Activated T-cell treated with anti-CD3 and anti-CD28 coated beads for 48 hours (primary cell): ENCODE data around the gene PLA2G4B.

Experiments
- DNase-seq: peaks from one replicate; pipeline ENCODE4 v3.0.0-alpha.2; 2020; ENCODE audit warnings: low read depth

The PLA2G4B gene

DNA sequence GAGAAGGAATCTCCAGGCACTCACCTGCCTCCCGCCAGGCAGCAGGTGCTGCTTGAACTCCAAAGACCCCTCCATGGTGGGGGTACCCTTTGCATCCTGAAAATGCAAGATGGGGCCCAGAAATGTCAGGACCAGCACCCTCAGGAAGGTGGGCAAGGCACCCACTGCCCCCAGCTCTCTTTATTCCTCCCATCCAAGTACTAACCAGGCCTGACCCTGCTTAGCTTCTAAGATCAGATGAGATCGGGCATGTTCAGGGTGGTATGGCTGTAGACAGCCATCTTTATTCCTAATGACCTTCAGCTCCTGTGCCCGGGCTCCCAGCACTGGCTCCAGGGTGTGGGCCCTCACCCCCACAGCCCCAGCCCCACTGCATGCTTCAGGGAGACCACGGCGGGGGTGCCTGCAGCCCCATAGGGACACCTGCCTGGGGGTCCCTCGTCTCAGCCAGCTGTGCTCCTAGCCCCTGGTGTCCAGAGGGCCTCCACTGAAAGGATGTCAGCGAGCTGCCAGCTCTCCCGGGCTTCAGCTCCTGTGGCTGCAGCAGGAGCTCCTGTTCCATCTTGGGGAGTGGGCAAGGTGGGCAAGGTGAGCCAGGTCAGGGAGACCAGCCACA is 13.2 kb downstream of the PLA2G4B start:
- no peak for DNase-seq

DNA sequence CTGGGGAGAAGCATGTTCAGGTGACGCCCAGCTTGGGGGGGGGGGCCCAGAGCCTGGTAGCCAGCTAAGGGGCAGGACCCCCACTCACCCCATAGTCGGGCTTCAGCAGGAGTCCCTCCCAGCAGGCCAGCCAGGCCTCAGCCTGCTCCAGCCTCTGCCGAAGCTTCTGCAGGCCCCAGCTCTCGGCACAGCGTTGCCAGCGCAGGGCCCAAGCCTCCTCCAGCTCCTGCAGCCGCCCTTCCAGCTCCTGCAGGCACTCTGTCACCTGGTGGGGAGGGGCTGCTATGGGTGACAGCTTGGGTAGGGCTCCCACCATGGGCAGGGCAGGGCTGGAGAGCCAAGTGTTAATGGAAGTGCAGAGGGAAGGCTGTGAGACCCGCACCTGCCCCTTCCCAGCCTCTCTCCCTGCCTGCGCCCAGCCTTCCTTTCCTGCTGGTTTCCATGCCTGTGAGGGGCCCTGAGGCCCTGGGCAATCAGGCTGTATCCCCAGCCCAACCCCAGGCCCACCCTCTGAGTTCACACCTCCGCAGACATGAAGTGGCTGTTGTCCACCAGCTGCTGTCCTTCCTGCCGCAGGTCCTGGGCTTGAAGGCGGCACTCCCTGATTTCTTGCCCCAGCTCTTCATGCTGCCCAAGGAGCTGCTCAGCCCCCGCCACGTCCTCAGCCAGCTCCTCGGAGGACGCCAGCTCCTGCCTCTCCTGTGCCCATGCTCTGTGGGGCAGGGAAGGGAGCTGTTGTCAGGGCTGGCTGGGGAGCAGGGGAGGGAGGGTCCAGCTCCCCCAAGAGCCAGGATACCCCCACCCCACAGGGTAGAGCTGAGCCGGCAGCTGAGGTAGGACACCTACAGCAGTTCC is 14.3 kb downstream of the PLA2G4B start:
- no peak for DNase-seq

DNA sequence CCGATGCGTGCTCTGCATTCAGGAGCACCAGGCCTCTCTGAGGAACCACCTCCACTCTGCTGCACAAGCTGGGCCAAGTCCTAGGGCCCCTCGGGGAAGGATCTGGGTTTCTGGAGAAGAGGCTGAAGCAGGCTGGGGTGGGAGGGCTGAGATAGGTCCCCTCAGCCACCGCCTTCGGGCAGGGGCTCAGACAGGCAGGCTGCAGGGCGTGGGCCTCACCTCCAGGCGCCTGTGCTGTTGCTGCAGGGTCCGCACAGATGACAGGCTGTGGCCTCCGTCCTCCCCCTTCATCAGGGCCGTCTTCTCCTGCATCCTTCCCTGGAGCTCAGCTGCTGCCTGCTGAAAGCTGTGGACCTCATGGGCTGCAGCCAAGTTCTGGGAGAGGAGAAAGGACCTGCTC is 15.2 kb downstream of the PLA2G4B start:
- DNase-seq, result no peak

DNA sequence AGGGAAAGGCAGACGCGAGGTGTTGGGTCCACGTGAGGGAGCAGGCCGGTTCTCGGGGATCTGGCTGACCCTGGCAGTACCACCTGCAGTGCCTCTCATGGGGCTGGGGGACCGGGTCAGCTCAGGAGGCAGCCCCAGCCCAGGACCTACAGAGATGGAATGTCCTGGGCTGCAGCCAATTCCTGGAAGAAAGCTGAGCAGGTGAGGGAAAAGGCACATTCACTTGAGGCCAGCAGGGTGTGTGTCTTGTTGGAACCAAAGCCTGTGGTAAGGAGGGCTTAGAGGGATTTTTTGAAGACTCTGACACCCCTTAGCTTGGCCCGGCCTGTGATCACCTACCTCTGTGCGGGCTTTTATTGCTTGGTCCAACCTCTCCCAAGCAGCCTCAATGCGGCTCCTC is 15.8 kb downstream of the PLA2G4B start:
- DNase-seq, result no peak

DNA sequence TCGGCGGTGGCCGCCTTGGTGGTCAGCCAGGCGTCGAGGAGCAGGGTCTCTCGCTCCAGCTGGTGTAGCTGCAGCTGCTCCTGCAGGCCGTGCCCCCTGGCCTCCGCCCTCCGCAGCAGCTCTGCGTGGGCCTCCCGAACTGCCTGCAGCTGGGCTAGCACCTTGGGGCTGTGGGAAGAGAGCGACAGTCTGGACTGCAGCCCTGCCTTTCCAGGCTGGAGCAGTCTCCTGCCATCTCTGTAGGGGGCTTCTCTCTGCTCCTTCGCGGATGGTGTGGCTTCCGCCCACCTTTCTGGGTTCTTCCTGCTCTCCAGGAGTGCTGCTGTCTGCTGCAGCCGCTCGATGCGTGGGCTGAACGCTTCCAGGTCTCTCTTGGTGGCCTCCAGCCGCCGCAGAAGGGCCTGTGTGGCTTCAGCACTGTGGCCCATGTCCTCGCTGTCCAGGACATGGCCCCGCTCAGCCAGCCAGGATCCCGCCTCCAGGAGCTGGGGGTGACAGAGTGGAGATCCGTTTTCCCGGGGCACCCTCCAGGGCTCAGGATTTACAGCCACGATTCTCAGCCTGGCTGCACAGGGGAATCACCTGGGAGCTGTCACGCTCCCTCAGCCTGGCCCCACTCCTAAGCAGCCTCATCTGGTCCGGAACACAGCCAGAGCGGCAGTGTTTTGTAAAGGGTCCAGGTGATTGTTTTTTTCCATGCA is 16.8 kb downstream of the PLA2G4B start:
- no peak for DNase-seq

DNA sequence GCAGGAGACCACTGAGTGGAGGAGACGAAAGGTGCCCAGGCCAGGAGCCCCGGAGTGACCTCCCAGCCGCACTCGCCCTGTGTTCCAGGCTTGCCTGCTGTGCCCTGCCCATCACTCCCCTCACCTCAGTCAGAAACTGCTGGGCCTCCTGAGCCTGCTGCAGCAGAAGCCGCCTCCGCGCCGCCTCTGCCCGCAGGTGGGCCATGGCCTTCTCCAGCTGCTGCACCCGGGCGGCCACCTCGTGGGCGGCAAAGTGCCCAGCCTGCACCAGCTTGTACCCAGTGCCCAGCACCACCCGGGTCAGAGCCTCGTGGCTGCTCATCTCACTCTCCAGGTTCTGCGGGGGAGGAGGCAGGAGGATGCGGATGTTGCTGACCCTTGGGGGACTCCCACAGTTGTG is 17.6 kb downstream of the PLA2G4B start:
- DNase-seq, result no peak

DNA sequence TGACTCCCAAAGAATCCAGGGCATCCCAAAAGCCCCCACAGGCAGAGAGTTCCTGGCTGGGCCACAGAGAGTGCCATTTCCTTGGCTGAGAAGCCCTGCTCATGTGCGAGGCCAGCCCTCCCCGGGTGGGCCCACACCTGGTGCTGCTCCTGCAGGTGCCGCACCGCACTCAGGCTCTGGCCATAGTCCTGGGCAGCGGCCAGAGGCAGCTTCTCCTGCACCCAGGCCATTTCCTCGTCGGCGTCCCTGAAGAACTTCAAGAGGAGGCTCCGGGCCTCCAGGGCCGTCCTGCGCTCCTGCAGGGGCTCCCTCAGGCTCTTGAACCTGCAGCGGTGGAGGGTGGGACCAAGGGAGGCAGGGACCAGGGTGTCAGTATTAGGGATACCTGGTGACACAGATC is 18.1 kb downstream of the PLA2G4B start:
- DNase-seq, result no peak

DNA sequence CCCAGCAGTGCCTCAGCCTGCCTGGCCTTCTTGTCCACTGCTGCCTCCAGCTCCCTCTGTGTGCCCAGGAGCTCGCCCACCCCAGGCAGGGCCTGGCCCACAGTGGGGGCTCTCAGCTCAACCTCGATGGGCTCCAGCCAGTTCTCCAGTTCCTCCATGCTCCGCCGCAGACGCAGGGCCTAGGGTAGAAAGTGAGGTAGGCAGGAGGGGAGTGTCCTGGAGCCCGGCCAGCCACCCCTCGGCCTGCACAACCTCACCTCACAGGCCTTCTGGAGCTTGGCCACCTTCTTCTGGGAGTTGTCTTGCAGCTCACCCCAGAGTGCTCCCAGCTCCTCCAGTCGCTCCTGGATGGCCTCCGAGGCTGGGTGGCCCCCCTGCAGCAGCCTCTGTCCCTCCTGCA is 18.7 kb downstream of the PLA2G4B start:
- DNase-seq, result no peak

DNA sequence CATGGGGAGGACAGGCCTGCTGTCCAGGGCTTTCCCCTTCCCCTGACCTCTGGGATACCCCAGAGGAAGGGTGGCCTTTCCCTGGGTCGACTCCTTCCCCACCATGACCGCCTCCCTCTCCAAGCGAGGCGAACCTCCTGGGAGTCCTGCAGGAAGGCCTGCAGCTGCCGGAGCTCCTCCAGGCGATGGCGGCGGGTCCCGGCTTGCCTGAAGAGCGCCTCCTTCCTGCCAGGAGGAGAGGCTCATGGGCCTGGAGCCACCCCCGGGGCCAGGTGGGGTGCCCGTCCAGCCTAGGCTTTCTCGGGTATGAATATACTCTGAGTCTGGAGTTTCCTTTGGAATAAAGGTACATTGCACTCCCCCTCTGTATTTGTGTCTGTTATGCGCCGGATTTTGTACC is 20.1 kb downstream of the PLA2G4B start:
- DNase-seq, result no peak

DNA sequence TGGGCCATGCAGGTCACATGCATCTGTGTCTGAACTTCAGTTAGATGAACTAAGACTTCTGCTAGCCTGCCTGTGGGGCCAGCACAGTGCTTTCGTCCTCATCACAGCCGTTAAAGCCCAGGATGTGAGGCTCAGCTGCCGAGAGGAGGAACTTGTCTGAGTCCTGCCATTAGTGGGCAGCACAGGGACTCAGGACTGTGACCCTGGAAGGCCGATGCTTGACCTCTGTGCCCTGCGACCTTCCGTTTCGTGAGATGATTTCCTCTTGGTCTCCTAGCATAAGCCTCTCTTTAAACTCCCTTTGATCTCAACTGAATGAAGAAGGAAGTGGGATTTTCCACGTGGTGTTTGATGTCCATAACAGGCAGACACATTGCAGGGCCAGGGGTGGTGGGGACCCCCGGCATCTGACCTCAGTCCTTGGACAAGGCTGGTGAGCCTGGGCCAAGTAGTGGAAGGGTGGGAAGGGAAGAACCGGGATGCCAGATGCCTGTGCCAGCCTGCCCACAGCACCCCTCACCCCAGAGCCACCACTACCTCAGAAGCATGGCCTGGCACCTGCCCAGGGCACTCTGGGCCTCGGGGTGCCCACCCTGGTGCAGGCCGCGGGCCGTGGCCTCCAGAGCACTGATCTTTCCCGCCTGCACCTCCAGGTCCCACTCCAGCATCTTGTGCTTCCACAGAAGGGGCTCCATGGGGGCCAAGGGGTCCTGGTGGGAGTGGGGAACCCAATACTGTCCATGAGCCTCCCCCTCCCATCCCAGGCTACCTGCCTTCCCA is 21.6 kb downstream of the PLA2G4B start:
- DNase-seq, result no peak

DNA sequence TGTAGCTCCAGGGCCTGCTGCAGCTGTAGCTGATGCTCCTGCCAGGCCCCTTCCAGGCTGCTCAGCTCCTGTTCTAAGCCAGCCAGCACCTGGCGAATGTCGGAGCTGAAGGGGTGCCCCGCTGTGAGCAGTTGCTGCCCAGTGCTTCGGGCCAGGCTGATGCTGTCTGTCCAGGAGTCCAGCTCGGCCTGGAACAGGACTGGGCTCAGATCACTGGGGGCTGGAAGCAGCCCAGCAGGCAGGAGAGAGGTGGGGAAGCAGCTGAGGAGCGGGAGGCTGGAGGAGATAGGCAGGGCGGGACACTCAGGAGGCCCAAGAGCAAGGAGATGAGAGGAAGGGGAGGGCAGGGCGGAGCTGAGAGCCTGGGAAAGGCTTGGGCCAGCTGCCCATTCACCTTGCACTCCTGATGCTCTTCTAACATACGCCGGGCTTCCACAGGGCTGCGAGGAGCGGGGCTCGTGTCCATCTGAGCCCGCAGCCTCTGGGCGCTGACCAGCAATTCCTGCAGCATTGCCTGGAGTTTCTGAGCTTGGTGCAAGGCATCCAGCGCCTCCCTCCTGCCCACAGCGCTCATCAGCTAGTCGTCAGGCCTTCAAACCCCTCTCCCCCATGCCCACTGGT is 23.2 kb downstream of the PLA2G4B start:
- no peak for DNase-seq

DNA sequence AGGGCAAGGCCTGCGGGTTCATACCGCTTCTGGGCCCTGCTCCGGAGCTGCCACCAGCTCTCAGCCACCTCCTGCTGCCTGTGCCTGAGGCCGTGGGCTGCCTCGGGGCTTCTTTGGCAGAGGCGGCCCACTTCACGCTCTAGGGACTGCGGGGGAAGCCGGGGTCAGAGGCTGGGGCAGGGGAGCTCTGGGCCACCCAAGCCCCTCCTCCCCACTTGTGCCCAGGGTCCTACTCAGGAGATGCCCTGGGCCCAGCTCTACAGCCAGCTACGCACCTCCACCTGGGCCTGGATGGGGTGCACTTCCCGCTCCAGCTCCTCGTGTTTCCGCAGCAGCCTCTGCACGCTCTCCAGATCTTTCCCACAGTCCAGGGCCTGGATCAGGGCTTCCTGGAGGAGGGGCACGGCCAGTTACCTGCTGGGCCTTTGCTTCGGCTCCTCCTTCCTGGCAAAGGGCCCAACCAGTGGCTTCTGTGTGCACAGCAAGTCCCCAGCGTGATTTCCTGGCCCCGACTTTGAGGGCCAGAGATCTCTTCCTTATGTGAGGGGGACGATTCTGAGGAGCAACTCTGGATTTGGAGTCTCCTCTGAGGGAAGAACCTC is 24.0 kb downstream of the PLA2G4B start:
- DNase-seq, result no peak

DNA sequence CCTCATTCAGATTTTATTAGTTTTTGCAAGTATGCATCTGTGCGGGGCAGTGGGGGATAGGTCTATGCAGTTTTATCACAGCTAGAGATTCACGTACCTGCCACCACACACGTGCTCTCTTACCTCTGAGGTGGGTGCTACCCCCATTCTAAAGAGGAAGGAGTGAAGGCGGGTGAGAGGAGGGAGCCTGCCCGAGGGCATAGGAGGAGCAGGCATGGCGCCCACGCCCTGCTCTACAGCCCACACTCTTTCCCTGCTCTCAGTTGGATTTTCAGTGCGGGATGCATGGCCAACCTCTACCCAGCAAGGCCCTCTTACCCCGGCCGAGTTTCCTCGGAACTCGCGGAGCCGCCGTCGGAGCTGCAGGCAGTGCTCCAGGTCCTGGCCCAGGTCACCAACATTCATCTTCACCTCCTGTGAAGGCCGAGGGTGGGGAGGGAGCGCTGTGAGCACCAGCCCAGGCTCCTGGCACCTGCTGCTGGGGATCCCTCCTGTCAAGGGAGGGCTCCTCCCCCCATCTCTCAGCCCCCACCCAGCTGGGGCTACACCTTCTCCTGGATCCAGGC is 26.9 kb downstream of the PLA2G4B start:
- no peak for DNase-seq

DNA sequence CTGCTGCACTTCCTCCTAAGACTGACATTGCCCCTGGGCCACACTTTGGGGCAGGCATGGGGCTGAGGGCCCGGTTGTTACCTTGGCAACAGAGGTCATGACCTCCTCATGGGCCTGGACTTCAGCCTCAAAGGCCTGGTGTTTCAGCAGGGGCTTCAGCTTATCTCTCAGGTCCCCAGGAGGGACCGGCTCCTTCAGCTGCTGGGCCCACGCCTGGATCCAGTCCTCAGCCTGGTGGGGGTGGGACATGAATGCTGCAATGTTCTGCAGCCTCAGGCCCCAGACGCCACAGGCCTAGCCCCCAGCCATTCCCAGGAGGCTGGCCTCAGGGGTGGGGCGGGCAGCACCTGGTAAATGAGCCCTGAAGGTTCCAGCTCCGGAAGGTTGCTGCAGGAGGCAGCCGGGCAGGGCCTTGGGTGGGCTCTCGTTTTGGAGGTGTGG is 27.6 kb downstream of the PLA2G4B start:
- DNase-seq, result no peak

DNA sequence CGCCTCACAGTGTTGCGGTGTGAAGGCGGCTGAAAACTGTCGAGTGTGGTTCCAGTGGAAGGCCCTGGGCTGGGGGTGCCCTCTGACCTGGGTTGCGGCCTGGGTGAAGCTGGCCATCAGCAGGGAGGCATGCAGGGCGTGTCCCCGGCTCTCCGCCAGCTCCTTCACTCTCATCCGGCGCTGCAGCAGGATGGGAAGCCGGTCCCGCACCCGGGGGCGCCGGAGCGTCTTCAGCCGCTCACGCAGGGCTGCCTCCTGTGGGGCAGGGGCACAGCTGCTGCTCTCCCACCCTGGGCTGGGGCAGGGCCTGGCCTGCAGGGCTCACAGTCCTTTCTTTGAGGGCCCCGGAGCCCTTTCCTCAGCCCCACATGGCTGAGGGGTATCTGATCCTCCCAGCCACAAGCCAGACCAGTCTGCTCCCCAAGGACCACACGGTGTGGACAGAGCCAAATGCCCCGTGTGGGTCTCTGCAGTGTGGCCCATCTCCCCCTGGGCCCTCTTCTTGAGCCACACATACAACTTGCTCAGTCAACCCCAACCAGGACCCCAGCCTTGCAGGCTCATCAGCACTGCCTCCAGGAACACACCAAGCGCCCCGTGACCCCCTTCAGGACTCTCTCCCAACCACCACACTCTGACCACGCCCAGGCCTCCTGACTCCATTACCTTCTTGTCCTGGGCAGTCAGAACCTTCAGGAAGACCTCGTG is 28.4 kb downstream of the PLA2G4B start:
- no peak for DNase-seq

DNA sequence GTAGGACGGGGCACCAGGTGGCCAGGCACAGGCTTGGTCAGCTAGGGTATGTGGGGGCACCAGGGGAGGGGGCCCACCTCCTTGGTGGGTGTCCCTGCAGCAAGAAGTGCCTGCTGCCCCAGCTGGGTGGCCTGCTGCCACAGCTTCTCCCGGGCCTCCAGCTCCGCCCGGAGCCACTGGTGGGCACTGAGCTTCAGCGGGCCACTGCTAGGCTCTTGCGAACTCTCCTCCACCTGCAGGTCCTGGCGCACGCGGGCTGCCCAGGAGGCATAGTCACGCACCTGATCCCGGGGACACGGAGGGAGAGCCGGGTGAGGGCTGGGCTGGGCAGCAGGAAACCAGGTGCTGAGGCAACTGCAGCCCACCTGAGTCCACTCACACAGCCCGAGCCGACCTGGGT is 29.7 kb downstream of the PLA2G4B start:
- DNase-seq, result no peak

DNA sequence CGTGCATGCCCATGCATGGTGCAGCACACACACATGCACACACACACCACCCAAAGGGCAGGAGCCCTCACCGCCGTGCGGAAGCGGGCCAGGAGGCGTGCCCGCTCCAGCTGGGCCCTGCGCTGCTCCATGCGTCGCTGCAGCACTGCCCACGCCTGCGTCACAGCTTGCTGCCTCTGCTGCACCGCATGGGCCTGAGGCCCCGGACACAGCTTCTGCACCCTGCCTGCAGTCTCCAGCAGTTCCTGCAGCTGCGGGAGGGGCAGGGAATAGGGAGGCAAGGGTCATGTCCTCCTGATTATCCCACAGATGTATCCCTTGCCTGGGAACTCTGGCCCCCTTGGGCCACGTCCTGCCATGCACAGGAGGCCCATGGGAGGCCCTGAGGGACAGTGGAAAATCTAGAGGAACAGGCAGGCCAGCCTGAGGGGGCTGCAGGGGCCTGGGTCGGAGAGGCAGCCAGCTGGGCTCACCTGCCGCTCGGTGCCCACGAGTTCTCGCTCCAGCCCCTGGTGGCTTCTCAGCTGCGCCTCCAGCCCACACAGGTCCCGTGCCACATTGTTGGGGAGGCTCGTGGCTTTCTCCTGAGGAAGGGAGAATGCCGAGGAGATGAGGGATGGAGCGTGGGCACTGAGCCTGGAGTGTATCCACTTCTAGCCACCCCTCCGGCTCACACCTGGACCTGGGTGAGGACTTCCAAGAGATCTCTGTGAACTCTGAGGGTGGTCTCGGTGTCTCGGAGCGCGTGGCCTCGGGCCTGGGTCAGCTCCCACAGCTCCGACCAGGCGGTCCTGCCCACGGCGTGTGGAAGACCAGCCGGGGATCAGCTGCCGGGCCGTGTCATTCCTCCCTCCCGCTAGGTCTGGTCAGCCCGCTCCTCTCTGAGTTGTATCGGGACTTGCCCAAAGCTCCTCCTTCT is 31.4 kb downstream of the PLA2G4B start:
- DNase-seq, result no peak

DNA sequence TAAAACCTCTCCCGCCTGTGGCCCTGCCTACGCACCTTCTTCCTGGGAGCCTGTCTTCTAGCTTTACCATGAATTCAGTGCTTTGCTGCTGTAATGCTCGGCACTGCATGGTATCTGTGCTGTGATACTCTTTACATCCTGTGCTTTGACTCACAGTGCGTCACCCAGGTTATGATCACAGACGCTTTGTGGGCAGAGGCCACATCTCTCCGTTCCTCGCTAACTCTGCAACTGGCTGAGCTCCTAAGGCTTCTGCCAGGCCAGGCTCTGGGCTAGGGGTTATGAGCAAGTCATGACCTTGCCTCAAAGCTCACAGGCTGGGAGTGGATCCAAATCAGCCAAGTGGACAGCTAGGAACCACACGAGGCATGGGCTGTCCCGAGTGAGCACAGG is 32.0 kb downstream of the PLA2G4B start:
- peak; percentile 56 for DNase-seq

DNA sequence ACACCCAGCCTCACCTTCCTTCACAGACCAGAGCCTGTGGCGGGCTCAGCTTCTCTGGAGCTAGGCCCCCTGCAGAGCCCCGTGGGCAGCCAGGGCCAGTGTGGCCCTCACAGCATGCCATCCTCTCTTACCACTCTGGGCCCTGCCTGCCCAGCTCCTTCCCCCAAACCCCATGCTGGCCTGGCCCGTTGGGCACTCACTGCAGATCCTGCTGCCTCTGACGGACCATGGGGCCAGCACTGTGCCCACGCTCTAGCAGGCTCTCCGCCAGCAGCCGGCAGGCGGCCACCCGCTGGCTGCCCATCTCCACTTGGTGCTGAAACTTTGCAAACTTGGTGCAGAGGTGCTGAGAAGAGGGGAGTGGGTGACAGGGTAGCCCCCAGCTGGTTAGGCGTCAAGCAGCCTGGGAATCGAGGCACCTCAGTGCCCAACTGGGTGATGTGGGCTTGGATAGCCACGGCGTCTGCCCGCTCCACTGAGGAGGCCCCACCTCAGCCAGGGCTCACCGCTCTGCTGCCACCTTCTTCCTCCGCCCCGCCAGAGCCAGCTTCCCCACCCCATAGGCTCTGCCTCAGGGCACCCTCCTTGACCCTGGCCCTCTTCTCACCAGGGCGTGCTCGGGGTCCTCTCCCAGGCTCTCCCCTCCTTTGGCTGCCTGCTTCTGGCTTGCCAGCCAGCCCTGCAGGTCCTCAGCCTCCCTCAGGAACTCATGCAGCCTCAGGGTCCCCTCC is 32.7 kb downstream of the PLA2G4B start:
- DNase-seq, result no peak
